ENCODE data around the gene LZTR1.

The LZTR1 gene

GRCh38 chr22:20983081-20983771 lies 1.1 kb downstream of the LZTR1 start:
- TF ChIP-seq CTCF (conservative IDR thresholded peaks at IDR 0.05): no peak
- peak overlapping the region; percentile 97; the same call in 1 of the 2 replicates for H3K27ac ChIP-seq

- no peak overlapping the region for H3K27ac ChIP-seq
- TF ChIP-seq CTCF (conservative IDR thresholded peaks at IDR 0.05): no peak
Observed at GRCh38 chr22:20985720-20986119, 3.6 kb downstream of the LZTR1 start.

GRCh38 chr22:20986365-20986764 lies 4.3 kb downstream of the LZTR1 start:
- H3K27ac ChIP-seq: no peak overlapping the region
- TF ChIP-seq CTCF (conservative IDR thresholded peaks at IDR 0.05): no peak

- no peak overlapping the region for H3K27ac ChIP-seq
- TF ChIP-seq CTCF (conservative IDR thresholded peaks at IDR 0.05): no peak
Observed at GRCh38 chr22:20987375-20987774, 5.3 kb downstream of the LZTR1 start.

GRCh38 chr22:20988573-20989322 lies 6.7 kb downstream of the LZTR1 start:
- TF ChIP-seq CTCF (conservative IDR thresholded peaks at IDR 0.05): no peak
- H3K27ac ChIP-seq: no peak overlapping the region

- no peak overlapping the region for H3K27ac ChIP-seq
- no peak for TF ChIP-seq CTCF (conservative IDR thresholded peaks at IDR 0.05)
Observed at GRCh38 chr22:20989323-20990138, 7.4 kb downstream of the LZTR1 start.

All from VCaP (cell line).